Activated CD4-positive, alpha-beta T cell treated with anti-CD3 and anti-CD28 coated beads, Interleukin-2, amount 50 U/mL, for 16 hours (primary cell): ENCODE measurements around the gene LRP1.
A peak's percentile ranks its signal among the peaks of the same experiment; 100 is the strongest.

Experiments used
- DNase-seq: peaks from one replicate; pipeline ENCODE4 v3.0.0-alpha.2; 2020

Gene LRP1

GRCh38 chr12:57229046-57229633 lies 100.9 kb downstream of the LRP1 start:
- DNase-seq = peak; percentile 57

DNA sequence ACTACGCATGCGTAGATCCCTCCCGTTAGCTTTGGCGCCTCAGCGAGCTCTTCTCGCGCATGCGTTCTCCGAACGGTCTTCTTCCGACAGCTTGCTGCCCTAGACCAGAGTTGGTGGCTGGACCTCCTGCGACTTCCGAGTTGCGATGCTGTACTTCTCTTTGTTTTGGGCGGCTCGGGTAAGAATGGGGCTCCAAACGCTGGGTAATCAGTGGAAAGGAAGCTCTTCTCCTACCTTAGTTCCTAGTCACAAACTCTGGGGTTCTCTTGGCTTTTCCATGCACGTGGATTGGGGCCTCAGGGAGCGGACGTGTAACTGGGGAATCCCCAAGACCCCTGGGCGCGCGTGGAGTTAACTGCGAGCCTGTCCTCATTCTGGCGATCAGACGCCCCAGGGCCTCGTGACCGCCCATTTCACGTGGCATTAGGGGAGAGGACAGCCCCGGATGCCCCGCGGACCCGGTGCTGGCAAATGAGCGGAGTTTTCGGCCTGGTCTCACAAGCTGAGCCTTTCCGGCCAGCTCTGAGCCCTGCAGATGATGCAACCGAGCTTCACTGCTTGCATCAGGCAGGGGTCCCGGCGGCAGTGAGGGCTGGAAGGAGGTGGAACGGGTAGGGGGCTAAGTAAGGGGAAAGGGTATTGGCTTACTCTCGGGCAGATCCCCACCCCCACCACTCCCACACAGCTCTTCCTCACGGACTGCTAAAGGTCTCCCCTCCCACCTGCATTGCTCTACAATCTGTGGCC lies 101.5 kb downstream of the LRP1 start, which contains the start of gene SHMT2:
SHMT2 (plus strand) TSS at position 78 of the 747 bp plus-strand sequence; CDS start at position 146, 68 bp downstream.
- peak; percentile 97 for DNase-seq

DNA sequence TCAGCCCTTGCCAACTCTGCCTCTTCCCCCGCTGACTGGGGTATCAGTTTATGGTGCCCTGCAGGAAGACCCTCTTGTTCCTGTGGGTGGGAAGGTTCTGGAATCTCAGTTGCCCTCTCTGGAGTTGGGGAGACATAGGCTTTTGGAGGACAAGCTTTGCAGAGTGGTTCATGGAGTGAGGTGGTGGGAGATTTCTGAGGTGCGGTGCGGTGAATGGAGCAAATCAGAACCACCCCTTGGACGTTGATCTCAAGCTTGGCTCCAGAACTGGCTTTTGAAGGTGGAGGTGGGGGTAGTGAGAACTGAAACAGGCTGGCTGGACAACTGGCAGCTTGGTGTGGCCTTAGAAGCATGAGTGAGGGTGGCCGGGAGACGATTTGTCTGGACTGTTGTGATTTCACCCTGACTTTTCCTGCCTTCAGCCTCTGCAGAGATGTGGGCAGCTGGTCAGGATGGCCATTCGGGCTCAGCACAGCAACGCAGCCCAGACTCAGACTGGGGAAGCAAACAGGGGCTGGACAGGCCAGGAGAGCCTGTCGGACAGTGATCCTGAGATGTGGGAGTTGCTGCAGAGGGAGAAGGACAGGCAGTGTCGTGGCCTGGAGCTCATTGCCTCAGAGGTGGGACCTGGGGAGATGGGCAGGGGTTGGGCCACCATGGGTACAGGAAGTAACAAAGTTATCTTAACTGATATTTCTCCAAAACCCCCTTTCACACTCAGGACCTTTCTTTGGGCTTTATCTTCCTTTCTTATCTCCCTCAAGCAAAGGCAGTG lies 102.3 kb downstream of the LRP1 start:
- DNase-seq = no peak

GRCh38 chr12:57231276-57232021 lies 103.2 kb downstream of the LRP1 start:
- no peak for DNase-seq

- no peak for DNase-seq
Observed at GRCh38 chr12:57232156-57232756, 104.0 kb downstream of the LRP1 start.

- no peak for DNase-seq
Observed at GRCh38 chr12:57233357-57234232, 105.3 kb downstream of the LRP1 start.

DNA sequence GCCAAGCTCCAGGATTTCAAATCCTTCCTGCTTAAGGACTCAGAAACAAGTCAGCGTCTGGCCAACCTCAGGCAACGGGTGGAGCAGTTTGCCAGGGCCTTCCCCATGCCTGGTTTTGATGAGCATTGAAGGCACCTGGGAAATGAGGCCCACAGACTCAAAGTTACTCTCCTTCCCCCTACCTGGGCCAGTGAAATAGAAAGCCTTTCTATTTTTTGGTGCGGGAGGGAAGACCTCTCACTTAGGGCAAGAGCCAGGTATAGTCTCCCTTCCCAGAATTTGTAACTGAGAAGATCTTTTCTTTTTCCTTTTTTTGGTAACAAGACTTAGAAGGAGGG lies 105.9 kb downstream of the LRP1 start:
- DNase-seq = no peak

DNA sequence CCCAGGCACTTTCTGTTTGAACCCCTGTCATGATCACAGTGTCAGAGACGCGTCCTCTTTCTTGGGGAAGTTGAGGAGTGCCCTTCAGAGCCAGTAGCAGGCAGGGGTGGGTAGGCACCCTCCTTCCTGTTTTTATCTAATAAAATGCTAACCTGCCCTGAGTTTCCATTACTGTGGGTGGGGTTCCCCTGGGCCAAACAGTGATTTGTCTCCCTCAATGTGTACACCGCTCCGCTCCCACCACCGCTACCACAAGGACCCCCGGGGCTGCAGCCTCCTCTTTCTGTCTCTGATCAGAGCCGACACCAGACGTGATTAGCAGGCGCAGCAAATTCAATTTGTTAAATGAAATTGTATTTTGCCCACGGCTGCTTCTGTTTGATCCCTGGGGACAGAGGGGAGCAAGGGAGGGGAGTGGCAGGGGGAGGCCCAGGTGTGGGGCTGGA lies 106.3 kb downstream of the LRP1 start:
- DNase-seq = no peak

DNA sequence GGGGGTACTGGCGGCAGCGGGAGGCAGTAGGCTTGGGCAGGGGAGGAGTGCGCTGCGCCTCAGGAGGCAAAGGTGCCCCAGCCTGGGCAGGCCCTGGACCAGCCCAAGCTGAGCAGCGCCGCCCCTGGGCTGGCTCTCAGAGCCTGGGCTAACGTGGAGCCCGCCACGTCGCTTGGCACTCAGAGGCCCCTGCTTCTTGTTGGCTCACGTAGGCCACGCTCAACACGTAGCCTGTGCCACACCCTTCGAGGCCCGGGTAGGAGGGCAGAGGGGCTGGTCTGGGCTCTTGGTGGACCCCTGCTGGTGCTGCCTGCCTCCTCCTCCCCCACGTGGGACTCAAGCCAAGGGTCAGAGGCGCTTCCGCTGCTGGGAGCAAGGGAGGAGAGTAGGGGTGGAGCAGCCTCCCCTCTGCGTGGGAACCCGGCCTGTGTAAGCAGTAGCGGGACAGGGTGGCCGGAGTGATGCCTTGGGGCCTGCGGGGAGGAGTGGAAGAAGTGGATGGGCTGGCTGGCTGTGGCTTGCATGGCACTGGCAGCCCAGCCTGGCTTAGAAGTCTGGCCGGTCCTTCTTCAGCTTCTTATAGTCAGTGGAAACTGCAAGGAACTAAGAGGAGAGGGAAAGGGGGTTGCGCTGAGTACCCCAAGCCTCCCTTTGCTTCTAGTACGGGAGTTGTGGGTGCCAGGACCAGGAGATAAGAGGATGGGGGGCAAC lies 106.9 kb downstream of the LRP1 start:
- no peak for DNase-seq

DNA sequence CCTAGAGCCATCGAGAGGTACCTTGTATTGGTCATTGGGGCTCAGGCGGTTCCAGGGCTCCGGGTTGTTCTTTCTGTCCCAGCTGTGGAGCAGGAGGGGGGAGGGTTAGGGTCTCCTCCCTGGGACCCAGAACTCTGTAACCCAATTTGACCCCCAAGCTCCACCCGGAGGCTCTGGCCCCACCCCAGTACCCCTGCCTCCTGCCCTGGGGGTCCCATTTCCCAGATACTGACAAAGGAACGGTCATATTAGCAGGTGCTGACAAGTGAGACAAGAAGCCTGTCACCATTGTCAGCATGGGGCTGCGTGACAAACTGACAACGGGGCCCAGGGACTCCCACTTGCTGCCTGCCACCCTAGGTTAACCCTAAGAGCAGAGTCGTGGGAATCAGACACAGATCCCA lies 107.4 kb downstream of the LRP1 start:
- DNase-seq = no peak

- DNase-seq = no peak
Observed at GRCh38 chr12:57236201-57236924, 108.1 kb downstream of the LRP1 start.

DNA sequence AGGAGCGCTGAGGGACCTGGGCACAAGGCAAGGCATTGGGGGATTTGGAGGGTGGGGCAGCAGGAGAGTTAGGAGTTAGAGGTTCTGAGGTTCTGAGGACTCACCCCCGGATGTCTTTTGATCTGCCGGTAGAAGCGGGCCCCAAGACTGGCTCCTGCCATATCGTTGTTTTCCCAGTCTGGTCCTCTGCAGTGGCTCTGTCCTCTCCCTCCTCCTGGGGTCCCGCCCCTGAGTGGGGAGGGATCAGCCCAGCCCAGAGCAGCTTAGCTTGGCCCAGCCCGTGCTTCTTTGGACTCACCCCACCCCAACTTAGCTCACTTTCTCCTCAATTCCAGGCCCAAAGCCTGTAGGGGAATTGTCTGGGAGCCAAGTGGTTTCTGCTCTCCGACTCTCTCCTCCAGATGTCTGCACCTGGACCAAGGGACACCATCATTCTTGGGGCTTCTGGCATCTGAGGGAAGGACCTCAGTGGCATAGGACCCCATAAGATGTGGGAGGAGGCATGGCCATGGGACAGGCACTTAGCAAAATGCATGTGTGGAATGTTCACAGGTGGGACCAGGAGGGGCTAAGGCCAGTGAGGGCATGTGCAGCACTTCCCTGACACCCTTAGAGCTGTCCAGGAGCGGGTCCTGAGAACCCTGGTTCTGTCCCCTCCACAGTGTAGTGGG lies 108.8 kb downstream of the LRP1 start:
- no peak for DNase-seq

DNA sequence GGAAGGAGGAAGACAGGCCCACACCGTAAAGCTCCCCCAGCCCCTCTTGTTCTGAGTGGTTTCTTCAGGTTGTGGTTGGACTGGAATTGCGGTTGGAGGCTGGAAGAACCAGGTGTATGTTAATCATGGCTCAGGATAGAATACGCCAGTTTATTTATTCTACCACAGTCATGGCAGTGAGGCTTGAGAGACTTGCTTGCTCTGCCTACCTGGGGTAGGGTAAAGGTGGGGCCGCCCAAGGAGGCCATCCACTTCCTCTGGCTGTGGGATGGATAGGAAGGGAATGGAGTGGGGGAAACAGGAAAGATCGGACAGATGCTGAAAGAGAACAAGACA lies 109.3 kb downstream of the LRP1 start:
- DNase-seq = no peak

DNA sequence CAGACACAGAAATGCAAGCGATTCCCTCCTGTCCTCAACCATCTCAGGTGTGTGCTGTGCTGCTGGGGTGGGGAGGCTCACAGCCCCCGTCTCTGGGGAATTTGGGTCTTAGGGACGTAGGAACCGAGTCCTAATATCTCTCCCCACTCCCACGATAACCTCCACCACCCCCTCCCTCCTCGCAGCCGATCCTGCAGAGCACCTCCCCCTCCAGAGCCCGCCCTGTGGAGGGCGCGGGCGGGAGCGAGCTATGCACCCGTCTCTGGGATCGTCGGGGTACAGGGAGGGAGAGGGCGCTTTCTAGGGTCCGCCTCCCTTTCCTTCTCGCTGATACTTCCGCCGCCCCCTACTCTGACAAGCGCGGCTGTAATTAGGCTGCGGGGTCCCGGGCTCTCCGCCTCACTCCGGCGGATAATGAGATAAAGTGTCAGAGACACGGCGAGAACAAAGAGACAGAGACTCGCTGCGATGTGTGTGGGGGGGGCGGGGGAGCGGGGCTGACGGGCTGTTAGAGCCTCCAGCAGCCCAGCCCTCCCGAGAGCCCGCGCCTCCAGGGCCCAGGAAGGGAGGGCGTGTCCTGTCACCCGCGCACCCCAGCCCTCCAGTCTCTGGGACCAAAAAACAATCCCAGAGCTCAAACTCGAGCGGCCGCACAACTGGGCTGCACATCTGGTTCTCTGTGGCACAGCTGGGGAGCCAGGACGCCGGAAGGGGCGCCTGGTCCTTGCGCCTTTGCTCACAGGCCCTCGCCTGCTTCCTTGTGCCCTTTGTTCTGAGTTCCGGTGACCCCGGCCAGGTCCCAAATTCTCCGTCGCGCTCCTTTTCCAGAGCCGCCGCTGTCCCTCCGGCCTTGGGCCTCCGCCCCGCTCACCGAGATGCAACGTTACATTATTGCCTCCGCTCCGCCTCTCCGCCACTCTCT lies 109.9 kb downstream of the LRP1 start:
- peak; percentile 42 for DNase-seq

- DNase-seq = peak; percentile 93
Observed at GRCh38 chr12:57238854-57239554, 110.7 kb downstream of the LRP1 start.

DNA sequence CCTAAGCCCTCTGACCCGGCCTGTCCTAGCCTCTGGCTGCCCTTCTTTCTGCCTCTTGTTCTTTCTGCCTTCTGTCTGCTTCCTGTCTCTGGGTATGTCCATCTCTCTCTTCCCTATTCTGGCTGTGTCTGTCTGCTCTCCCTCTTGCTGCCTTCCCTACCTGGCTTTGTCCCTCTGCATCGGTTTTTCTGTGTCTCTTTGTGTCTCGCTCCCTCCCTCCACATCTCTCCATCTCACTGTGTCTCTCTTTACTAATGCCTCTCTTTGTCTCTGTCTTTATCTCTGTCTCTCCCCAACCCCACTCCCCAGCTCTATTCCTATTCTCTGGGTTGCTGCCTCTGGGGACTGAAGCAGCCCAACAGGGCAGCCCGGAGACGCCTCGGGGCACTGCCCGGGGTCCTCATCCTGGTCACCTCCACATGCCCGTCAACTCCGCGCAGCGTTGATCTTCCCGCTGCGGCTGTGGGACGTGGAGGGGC lies 111.3 kb downstream of the LRP1 start:
- no peak for DNase-seq

- DNase-seq = peak; percentile 85
Observed at GRCh38 chr12:57240066-57240921, 112.0 kb downstream of the LRP1 start.
